GM12872 (cell line): ENCODE measurements around the gene GRAMD4.

Experiments used
- TF ChIP-seq, protein P1 (sequence below): IDR thresholded peaks from 3 replicates; pipeline ENCODE4 v1.5.1; 2011; ENCODE audit warnings: low read depth, mild to moderate bottlenecking, low read length, moderate library complexity; ENCODE audit not compliant: insufficient read depth

Gene GRAMD4

DNA sequence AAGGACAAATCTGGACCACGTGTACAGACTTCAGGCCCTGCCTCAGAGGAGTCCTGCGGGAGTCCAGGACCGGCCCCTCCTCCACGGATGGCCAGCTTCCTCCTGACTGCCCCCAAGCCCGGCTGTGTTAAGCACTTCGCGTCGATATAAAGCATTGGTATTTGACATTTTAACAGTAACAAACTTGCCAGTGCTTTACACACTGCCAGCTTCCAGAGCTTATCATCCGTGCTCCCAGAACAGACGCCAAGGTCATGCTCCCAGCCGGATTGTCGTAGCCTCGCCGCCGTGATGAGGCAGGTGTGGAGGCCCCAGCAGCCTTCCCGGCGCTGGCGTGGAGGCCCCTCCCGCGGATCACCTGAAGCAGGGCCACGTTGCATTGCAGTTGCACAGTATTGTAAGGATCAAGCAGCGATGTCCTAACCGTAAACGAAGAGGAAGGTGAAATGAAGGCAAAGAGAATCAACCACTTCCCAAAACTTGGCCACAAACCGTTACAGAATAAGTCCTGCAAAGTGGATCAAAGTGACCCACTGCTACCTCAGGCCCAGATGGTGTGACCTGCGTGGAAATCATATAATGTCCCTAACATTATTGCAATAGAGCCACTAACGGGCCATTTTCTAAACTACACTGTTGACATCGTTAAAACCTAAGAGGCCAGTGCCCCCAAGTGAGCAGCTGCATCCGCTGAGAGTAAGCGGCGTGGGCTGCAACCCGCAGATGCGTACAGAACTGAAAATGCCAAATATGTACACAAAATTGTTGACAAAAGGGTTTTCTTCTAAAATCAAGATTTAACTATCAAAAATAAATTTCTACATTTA, 66.2 kb downstream of the GRAMD4 start:
- TF ChIP-seq, protein P1, sequence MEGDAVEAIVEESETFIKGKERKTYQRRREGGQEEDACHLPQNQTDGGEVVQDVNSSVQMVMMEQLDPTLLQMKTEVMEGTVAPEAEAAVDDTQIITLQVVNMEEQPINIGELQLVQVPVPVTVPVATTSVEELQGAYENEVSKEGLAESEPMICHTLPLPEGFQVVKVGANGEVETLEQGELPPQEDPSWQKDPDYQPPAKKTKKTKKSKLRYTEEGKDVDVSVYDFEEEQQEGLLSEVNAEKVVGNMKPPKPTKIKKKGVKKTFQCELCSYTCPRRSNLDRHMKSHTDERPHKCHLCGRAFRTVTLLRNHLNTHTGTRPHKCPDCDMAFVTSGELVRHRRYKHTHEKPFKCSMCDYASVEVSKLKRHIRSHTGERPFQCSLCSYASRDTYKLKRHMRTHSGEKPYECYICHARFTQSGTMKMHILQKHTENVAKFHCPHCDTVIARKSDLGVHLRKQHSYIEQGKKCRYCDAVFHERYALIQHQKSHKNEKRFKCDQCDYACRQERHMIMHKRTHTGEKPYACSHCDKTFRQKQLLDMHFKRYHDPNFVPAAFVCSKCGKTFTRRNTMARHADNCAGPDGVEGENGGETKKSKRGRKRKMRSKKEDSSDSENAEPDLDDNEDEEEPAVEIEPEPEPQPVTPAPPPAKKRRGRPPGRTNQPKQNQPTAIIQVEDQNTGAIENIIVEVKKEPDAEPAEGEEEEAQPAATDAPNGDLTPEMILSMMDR: no peak

DNA sequence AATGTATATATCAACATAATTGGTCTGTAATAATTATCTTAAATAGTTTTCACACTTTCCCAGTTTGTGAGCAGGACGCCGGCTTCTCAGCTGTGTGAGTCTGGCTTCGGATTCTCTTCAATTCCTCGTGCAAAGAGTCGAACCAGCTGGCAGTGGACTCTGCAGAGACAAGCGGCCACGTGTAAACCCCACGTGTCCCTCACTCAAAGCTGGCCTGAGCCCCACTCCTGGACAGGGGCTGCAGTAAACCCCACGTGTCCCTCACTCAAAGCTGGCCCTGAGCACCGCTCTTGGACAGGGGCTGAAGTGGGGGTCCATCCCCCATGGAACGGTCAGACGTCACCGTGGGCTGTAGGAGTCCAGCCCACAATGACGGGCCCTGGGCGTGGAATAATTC, 66.9 kb downstream of the GRAMD4 start:
- TF ChIP-seq, protein P1: no peak

DNA sequence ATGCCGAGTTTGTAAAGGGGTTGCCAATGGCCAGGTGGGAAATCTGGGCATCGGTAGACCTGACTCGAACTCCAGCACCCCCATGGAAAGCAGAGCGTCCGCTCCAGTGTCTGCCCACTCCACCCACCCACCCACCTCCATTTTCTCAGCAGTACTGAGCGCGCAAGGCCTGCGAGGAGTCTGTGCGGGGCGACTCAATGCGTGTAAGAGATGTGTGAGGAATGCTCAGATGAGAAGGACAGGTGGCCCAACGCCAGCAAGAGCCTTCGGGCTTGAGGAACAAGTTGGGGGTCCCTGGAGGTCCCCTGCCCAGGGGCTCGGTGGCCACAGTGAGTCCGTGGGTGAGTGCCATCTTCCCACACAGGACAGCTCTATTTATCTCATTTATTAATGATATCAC, 67.3 kb downstream of the GRAMD4 start:
- TF ChIP-seq, protein P1: no peak

DNA sequence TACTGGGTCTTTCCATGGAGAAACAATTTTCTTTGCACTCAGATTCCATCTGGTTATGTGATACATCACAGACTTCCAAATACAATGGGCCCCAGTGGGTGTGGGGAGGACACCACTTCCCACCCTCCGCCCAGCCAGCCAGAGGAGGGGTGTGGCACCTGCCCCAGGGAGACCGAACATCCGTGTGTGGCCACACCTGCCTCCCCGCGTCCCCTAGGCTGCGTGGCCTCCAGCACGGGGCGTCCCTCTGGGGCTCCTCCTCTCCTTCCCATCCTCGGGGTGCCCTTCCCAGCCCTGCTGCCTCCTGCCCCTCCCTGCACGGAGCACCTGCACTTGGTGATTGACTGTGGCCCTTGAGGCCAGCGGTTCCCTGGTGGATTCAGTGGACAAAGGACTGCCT, 68.8 kb downstream of the GRAMD4 start:
- TF ChIP-seq, protein P1: no peak

DNA sequence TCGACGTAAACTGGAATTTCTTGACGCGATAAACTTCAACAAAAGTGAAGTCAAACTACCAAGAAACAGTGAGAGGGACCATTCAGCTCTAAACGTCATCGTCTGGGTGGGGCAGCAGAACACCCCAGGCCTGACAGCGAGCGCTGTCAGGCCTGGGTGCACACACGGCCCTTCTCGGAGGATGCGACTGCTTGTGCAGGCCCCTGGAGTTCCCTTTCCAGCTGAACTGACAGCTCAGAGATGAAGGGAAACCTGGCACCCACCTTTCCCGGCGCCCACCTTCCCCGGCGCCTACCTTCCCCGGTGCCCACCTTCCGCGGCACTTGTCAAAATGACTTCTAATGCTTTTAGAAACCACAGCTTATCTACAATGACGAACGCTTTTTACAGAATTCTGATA, 70.0 kb downstream of the GRAMD4 start:
- TF ChIP-seq, protein P1: no peak

DNA sequence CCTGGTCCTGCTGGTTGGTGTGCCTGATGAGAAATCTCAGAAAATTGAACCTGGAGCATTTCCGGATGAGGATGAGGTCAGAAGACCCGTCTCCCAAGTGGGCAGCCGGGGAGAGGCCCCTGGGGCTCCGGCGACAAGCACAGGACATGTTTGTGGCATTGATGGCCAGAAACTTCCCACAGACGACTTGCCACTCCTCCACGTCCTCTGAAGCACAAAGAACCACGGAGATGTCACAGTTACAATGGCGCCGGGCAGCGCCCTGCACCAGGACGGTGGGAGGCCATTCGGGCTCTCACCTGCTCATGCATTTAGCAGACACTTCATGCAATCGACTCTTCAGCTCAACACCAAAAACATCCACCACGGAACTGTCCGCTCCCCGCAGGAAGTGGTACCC, 71.4 kb downstream of the GRAMD4 start:
- TF ChIP-seq, protein P1: no peak

DNA sequence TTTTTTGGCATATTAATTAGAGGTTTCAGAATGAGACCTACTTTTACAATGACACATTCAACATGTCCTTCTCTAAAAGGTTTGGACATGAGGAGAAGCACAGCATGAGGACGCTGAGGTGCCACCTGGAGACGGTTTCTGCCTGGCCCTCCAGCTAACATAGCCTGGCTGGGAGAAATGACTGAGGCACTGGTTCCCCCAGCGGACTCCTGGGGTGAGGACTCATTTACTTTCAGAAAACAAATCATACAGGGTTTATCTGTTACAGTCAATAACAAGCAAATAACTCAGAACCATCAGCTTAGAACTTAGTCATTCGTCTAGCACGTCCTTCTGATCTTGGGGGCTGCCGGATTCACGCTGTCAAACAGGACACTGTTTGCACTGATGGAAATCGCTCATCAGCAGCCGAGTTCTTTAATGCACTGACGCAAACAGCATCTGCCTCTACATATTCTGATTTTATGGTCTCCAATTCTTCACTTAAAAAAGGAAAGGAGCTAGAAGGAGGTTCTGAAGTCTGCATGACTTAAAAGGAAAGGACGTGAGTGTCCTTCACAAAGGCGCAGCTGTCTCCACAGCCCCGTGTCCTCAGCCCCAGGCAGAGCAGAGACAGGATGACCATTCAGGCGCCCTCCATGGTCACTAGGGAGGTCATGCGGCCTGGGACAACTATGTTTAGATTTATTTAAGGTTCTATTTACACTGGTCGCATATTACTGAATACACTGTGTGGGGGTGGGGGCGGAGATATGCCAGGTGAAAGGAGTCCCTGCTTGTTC, 73.6 kb downstream of the GRAMD4 start:
- TF ChIP-seq, protein P1: no peak
